GM23338 (cell line): Measurements from ENCODE around the gene RNF5. TPM values are rescaled to one million over a fixed set of nuclear protein-coding genes. Genes with fewer than 3 reads are reported as not detected.

Experiments
- ATAC-seq: fragments of 200-7000 bp; cut with Tn5 transposase; 3 replicates; pipeline ENCODE4 v1.9.1; 2020
- DNase-seq: peaks from one replicate; pipeline ENCODE4 v3.0.0-alpha.2; 2015; ENCODE audit warnings: low spot score
- H2AFZ ChIP-seq: fragments of 200-600 bp; sonication (generic); 2 replicates; pipeline ENCODE4 v1.8.0; 2016; ENCODE audit warnings: antibody characterized with exemption, mild to moderate bottlenecking, moderate library complexity
- H3F3A ChIP-seq: fragments of 200-600 bp; sonication (generic); replicated peaks from 2 replicates; pipeline ENCODE4 v1.8.0; 2017; ENCODE audit warnings: antibody characterized with exemption, mixed run types, low read depth
- H3K27ac ChIP-seq: fragments of 200-600 bp; sonication (generic); 2 replicates; pipeline ENCODE4 v1.6.1; 2016; ENCODE audit warnings: low read depth
- H3K27me3 ChIP-seq: fragments of 200-600 bp; sonication (generic); 2 replicates; pipeline ENCODE4 v1.8.0; 2016; ENCODE audit warnings: mild to moderate bottlenecking, mixed run types, moderate library complexity; ENCODE audit not compliant: insufficient read depth
- H3K36me3 ChIP-seq: fragments of 200-600 bp; sonication (generic); 2 replicates; pipeline ENCODE4 v1.8.0; 2016; ENCODE audit warnings: mild to moderate bottlenecking; ENCODE audit not compliant: insufficient read depth
- H3K4me1 ChIP-seq: fragments of 200-600 bp; sonication (generic); 2 replicates; pipeline ENCODE4 v1.8.0; 2016; ENCODE audit warnings: mild to moderate bottlenecking, moderate library complexity; ENCODE audit not compliant: insufficient read depth
- H3K4me2 ChIP-seq: fragments of 200-600 bp; sonication (generic); 2 replicates; pipeline ENCODE4 v1.7.1; 2017; ENCODE audit warnings: mixed run types
- H3K4me3 ChIP-seq: fragments of 200-600 bp; sonication (generic); 2 replicates; pipeline ENCODE4 v1.6.1; 2016; ENCODE audit warnings: mixed run types
- H3K79me2 ChIP-seq: fragments of 200-600 bp; sonication (generic); replicated peaks from 2 replicates; pipeline ENCODE4 v1.8.0; 2017; ENCODE audit warnings: mild to moderate bottlenecking; ENCODE audit not compliant: insufficient read depth
- H3K9me2 ChIP-seq: fragments of 200-600 bp; sonication (generic); 2 replicates; pipeline ENCODE4 v1.8.0; 2017; ENCODE audit not compliant: insufficient read depth
- H4K20me1 ChIP-seq: fragments of 200-600 bp; sonication (generic); replicated peaks from 2 replicates; pipeline ENCODE4 v1.8.0; 2017; ENCODE audit warnings: mild to moderate bottlenecking; ENCODE audit not compliant: insufficient read depth
- H3K27ac Mint-ChIP-seq: 2 replicates; pipeline ENCODE4 v1.8.0; 2020; ENCODE audit warnings: inconsistent platforms, mild to moderate bottlenecking, moderate library complexity, mixed read lengths
- H3K27me3 Mint-ChIP-seq: 3 replicates; pipeline ENCODE4 v1.8.0; 2022; ENCODE audit warnings: low read depth, mild to moderate bottlenecking, moderate library complexity, mixed read lengths, inconsistent platforms; ENCODE audit not compliant: insufficient read depth, poor library complexity
- H3K36me3 Mint-ChIP-seq: 3 replicates; pipeline ENCODE4 v1.8.0; 2021; ENCODE audit warnings: low read depth, mild to moderate bottlenecking, inconsistent platforms, moderate library complexity, mixed read lengths
- H3K4me1 Mint-ChIP-seq: 3 replicates; pipeline ENCODE4 v1.8.0; 2020; ENCODE audit warnings: mild to moderate bottlenecking, inconsistent platforms, mixed read lengths
- H3K4me3 Mint-ChIP-seq: 3 replicates; pipeline ENCODE4 v1.8.0; 2021; ENCODE audit warnings: moderate library complexity, mild to moderate bottlenecking, inconsistent platforms, mixed read lengths
- H3K9me3 Mint-ChIP-seq: 3 replicates; pipeline ENCODE4 v1.8.0; 2020; ENCODE audit warnings: moderate library complexity, mild to moderate bottlenecking, inconsistent platforms, mixed read lengths
- CREB1 ChIP-seq: fragments of 250-450 bp; sonication (Bioruptor Pico); IDR thresholded peaks from 2 replicates; pipeline ENCODE4 v1.5.0; 2020; ENCODE audit warnings: low read depth, mild to moderate bottlenecking, moderate library complexity
- EZH2 ChIP-seq: fragments of 200-600 bp; sonication (generic); IDR thresholded peaks from one replicate; pipeline ENCODE4 v1.8.0; 2017; ENCODE audit warnings: antibody characterized with exemption, mild to moderate bottlenecking, low read depth; ENCODE audit not compliant: unreplicated experiment
- EZH2phosphoT487 ChIP-seq: fragments of 200-600 bp; sonication (generic); IDR thresholded peaks from one replicate; pipeline ENCODE4 v1.8.1; 2018; ENCODE audit warnings: antibody characterized with exemption; ENCODE audit not compliant: unreplicated experiment
- JUNB ChIP-seq: IDR thresholded peaks from one replicate; pipeline ENCODE4 v1.6.1; 2016; ENCODE audit warnings: antibody characterized with exemption; ENCODE audit not compliant: unreplicated experiment
- NANOG ChIP-seq: IDR thresholded peaks from 2 replicates; pipeline ENCODE4 v1.6.1; 2016; ENCODE audit warnings: antibody characterized with exemption, borderline replicate concordance
- POLR2AphosphoS5 ChIP-seq: IDR thresholded peaks from 2 replicates; pipeline ENCODE4 v1.6.1; 2016; ENCODE audit warnings: antibody characterized with exemption, low read depth
- STAT1 ChIP-seq: IDR thresholded peaks from one replicate; pipeline ENCODE4 v1.6.1; 2016; ENCODE audit warnings: antibody characterized with exemption; ENCODE audit not compliant: unreplicated experiment
- ZNF114 ChIP-seq: fragments of 250-450 bp; sonication (Bioruptor Pico); IDR thresholded peaks from 2 replicates; pipeline ENCODE4 v1.5.0; 2020; ENCODE audit warnings: mild to moderate bottlenecking, moderate library complexity
- ZNF331 ChIP-seq: fragments of 250-450 bp; sonication (Bioruptor Pico); IDR thresholded peaks from 2 replicates; pipeline ENCODE4 v1.5.0; 2020; ENCODE audit warnings: low read depth, mild to moderate bottlenecking, moderate library complexity
- polyA plus RNA-seq: library from polyadenylated mRNA; unstranded; fragments of >200 nt; fragmentation: Nextera tagmentation; extraction: Ambion mirVana; gene quantifications from 2 replicates; pipeline ENCODE4 v1.2.1, GENCODE V29; 2016
- total RNA-seq: library from RNA; depleted of rRNA; stranded (reverse); fragments of >200 nt; shearing (Covaris generic); gene quantifications from 2 replicates; pipeline ENCODE4 v1.2.3, GENCODE V29; 2014
- TF ChIP-seq, protein P1 (sequence below): IDR thresholded peaks from 2 replicates; pipeline ENCODE4 v1.6.1; 2016; ENCODE audit warnings: antibody characterized with exemption
- TF ChIP-seq, protein P2 (sequence below): IDR thresholded peaks from one replicate; pipeline ENCODE4 v1.6.1; 2018; ENCODE audit warnings: antibody characterized with exemption; ENCODE audit not compliant: unreplicated experiment
- TF ChIP-seq, protein P3 (sequence below), 2 experiments: fragments of 200-600 bp in 1 of 2; sonication (generic) in 1 of 2; conservative IDR thresholded peaks; 2 replicates each; pipeline versions ENCODE4 v1.5.1 to v1.6.1; 2016 to 2017; ENCODE audit warnings: antibody characterized with exemption in 2 of 2, low read depth in 2 of 2, mild to moderate bottlenecking in 2 of 2, moderate library complexity in 1 of 2
- TF ChIP-seq, protein P4 (sequence below): fragments of 250-450 bp; sonication (Bioruptor Pico); IDR thresholded peaks from 2 replicates; pipeline ENCODE4 v1.5.0; 2020; ENCODE audit warnings: mild to moderate bottlenecking, moderate library complexity

RNF5 gene
- total and polyA plus RNA-seq, 2 experiments from 2014 or later: 119 to 164 TPM

DNA sequence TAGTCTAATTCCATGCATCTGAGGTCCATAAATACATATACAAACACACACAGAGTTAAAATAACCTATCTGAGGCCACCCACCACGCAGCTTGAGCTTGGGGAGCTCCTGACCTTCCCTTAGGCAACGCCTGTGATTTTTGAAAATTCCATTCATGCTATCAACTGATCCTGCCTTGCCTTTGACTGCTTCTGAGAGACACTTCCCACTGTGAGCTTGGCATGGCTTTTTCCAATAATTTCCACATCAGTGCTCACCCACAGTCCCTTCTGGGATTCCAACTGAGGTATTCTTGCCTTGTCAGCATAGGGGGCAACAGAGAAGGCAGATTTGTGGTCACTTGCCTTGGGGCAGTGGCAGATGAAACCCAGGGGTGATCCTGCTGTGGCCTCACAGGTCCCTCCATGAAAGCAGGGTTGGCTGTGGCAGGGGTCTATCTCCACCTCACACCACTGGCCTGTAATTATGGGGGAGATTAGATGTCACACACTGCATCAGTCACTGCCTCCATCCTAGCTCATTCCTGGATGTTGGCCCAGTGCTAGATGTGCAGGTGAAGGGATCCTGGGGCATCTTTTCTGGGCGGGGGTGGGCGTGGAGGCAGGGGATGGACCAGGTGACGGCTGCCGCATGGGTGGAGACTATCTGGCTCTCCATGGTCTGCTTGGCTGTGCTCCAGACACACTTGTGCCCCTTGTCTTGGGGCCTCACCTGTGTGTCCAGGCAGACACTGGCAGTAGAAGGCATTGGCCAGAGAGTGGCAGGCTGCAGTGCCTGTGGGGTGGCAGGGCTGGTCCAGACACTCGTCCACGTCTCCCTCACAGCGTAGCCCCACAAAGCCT lies 25.4 kb downstream of the RNF5 start:
- Histone ChIP-seq H3K79me2 (no peaks in the 10 kb centered on the region), H3F3A (no peaks in the 10 kb centered on the region), H2AFZ (no peak overlapping the region), H3K27me3 (no peaks in the 10 kb centered on the region), H3K4me3 (no peak overlapping the region), H4K20me1 (no peaks in the 10 kb centered on the region), H3K36me3 (no peaks in the 10 kb centered on the region), H3K4me1 (no peaks in the 10 kb centered on the region), H3K27ac (no peak overlapping the region), H3K9me2 (no peaks in the 10 kb centered on the region), H3K4me2 (no peak overlapping the region)
- Mint-ChIP-seq H3K9me3 (peaks cover 3% of the 10 kb centered on the region; the same call in 2 of the 3 replicates), H3K27me3 (no peaks in the 10 kb centered on the region), H3K36me3 (no peaks in the 10 kb centered on the region), H3K4me1 (no peaks in the 10 kb centered on the region; the same call in 2 of the 3 replicates), H3K4me3 (no peak overlapping the region), H3K27ac (no peak overlapping the region)
- DNase-seq: no peak
- TF ChIP-seq, protein P1, sequence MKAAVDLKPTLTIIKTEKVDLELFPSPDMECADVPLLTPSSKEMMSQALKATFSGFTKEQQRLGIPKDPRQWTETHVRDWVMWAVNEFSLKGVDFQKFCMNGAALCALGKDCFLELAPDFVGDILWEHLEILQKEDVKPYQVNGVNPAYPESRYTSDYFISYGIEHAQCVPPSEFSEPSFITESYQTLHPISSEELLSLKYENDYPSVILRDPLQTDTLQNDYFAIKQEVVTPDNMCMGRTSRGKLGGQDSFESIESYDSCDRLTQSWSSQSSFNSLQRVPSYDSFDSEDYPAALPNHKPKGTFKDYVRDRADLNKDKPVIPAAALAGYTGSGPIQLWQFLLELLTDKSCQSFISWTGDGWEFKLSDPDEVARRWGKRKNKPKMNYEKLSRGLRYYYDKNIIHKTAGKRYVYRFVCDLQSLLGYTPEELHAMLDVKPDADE: no peak
- no peak for TF ChIP-seq POLR2AphosphoS5
- no peak for TF ChIP-seq ZNF114 (CRISPR knock-in tag)
- TF ChIP-seq, protein P2, sequence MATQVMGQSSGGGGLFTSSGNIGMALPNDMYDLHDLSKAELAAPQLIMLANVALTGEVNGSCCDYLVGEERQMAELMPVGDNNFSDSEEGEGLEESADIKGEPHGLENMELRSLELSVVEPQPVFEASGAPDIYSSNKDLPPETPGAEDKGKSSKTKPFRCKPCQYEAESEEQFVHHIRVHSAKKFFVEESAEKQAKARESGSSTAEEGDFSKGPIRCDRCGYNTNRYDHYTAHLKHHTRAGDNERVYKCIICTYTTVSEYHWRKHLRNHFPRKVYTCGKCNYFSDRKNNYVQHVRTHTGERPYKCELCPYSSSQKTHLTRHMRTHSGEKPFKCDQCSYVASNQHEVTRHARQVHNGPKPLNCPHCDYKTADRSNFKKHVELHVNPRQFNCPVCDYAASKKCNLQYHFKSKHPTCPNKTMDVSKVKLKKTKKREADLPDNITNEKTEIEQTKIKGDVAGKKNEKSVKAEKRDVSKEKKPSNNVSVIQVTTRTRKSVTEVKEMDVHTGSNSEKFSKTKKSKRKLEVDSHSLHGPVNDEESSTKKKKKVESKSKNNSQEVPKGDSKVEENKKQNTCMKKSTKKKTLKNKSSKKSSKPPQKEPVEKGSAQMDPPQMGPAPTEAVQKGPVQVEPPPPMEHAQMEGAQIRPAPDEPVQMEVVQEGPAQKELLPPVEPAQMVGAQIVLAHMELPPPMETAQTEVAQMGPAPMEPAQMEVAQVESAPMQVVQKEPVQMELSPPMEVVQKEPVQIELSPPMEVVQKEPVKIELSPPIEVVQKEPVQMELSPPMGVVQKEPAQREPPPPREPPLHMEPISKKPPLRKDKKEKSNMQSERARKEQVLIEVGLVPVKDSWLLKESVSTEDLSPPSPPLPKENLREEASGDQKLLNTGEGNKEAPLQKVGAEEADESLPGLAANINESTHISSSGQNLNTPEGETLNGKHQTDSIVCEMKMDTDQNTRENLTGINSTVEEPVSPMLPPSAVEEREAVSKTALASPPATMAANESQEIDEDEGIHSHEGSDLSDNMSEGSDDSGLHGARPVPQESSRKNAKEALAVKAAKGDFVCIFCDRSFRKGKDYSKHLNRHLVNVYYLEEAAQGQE: no peak
- TF ChIP-seq STAT1: no peak
- TF ChIP-seq, protein P3, sequence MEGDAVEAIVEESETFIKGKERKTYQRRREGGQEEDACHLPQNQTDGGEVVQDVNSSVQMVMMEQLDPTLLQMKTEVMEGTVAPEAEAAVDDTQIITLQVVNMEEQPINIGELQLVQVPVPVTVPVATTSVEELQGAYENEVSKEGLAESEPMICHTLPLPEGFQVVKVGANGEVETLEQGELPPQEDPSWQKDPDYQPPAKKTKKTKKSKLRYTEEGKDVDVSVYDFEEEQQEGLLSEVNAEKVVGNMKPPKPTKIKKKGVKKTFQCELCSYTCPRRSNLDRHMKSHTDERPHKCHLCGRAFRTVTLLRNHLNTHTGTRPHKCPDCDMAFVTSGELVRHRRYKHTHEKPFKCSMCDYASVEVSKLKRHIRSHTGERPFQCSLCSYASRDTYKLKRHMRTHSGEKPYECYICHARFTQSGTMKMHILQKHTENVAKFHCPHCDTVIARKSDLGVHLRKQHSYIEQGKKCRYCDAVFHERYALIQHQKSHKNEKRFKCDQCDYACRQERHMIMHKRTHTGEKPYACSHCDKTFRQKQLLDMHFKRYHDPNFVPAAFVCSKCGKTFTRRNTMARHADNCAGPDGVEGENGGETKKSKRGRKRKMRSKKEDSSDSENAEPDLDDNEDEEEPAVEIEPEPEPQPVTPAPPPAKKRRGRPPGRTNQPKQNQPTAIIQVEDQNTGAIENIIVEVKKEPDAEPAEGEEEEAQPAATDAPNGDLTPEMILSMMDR (conservative IDR thresholded peaks at IDR 0.05; ENCODE audit: low read depth in 2 of 2): no peak
- no peak for TF ChIP-seq EZH2
- TF ChIP-seq CREB1 (CRISPR knock-in tag): no peak
- no peak for TF ChIP-seq JUNB
- TF ChIP-seq EZH2phosphoT487: no peak
- no peak for TF ChIP-seq NANOG
- TF ChIP-seq, protein P4, sequence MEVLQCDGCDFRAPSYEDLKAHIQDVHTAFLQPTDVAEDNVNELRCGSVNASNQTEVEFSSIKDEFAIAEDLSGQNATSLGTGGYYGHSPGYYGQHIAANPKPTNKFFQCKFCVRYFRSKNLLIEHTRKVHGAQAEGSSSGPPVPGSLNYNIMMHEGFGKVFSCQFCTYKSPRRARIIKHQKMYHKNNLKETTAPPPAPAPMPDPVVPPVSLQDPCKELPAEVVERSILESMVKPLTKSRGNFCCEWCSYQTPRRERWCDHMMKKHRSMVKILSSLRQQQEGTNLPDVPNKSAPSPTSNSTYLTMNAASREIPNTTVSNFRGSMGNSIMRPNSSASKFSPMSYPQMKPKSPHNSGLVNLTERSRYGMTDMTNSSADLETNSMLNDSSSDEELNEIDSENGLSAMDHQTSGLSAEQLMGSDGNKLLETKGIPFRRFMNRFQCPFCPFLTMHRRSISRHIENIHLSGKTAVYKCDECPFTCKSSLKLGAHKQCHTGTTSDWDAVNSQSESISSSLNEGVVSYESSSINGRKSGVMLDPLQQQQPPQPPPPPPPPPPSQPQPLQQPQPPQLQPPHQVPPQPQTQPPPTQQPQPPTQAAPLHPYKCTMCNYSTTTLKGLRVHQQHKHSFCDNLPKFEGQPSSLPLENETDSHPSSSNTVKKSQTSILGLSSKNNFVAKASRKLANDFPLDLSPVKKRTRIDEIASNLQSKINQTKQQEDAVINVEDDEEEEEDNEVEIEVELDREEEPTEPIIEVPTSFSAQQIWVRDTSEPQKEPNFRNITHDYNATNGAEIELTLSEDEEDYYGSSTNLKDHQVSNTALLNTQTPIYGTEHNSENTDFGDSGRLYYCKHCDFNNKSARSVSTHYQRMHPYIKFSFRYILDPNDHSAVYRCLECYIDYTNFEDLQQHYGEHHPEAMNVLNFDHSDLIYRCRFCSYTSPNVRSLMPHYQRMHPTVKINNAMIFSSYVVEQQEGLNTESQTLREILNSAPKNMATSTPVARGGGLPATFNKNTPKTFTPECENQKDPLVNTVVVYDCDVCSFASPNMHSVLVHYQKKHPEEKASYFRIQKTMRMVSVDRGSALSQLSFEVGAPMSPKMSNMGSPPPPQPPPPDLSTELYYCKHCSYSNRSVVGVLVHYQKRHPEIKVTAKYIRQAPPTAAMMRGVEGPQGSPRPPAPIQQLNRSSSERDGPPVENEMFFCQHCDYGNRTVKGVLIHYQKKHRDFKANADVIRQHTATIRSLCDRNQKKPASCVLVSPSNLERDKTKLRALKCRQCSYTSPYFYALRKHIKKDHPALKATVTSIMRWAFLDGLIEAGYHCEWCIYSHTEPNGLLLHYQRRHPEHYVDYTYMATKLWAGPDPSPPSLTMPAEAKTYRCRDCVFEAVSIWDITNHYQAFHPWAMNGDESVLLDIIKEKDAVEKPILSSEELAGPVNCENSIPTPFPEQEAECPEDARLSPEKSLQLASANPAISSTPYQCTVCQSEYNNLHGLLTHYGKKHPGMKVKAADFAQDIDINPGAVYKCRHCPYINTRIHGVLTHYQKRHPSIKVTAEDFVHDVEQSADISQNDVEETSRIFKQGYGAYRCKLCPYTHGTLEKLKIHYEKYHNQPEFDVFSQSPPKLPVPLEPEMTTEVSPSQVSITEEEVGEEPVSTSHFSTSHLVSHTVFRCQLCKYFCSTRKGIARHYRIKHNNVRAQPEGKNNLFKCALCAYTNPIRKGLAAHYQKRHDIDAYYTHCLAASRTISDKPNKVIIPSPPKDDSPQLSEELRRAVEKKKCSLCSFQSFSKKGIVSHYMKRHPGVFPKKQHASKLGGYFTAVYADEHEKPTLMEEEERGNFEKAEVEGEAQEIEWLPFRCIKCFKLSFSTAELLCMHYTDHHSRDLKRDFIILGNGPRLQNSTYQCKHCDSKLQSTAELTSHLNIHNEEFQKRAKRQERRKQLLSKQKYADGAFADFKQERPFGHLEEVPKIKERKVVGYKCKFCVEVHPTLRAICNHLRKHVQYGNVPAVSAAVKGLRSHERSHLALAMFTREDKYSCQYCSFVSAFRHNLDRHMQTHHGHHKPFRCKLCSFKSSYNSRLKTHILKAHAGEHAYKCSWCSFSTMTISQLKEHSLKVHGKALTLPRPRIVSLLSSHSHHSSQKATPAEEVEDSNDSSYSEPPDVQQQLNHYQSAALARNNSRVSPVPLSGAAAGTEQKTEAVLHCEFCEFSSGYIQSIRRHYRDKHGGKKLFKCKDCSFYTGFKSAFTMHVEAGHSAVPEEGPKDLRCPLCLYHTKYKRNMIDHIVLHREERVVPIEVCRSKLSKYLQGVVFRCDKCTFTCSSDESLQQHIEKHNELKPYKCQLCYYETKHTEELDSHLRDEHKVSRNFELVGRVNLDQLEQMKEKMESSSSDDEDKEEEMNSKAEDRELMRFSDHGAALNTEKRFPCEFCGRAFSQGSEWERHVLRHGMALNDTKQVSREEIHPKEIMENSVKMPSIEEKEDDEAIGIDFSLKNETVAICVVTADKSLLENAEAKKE (CRISPR knock-in tag): no peak
- no peak for TF ChIP-seq ZNF331 (CRISPR knock-in tag)
- no peak for ATAC-seq
